Measurements from ENCODE around the gene NEUROG3. TPM values are rescaled to one million over a fixed set of nuclear protein-coding genes. Genes with fewer than 3 reads are reported as not detected.

The NEUROG3 gene
- total RNA-seq, 2 experiments from 2014 or later, result not detected

- H3K27ac Mint-ChIP-seq, result no peak overlapping the region
- CTCF ChIA-PET, result interaction anchor here (0.6 to 1.7 kb wide), 4 partner anchors 101 to 195 kb away, joined by 3 to 4 read pairs (median 3); no protein-coding TSS in a partner anchor
- H3K9me3 Mint-ChIP-seq (ENCODE audit: low read depth), result no peaks in the 10 kb centered on the region
- H3K27me3 Mint-ChIP-seq, result peaks cover 36% of the 10 kb centered on the region
- DNase-seq (no peak), ATAC-seq (no peak)
- no peak overlapping the region for H3K4me3 Mint-ChIP-seq
- H3K4me1 Mint-ChIP-seq, result no peaks in the 10 kb centered on the region
- no peaks in the 10 kb centered on the region for H3K36me3 Mint-ChIP-seq
Measured at GRCh38 chr10:69527961-69528360, 45.3 kb downstream of the NEUROG3 start.

Other genes starting within 250 kb of the NEUROG3 start
- gene TACR2, start 156.5 kb downstream of the NEUROG3 start, total RNA-seq, result not detected
- gene TSPAN15, start 122.0 kb downstream of the NEUROG3 start, total RNA-seq, result 1 to 10 TPM; 2.5 to 4.2 TPM
- 1 to 10 TPM; 2.6 to 2.9 TPM for gene FAM241B, start 56.8 kb upstream of the NEUROG3 start, total RNA-seq
- not detected for gene COL13A1, start 228.5 kb upstream of the NEUROG3 start, total RNA-seq